HEK293 (cell line): ENCODE results near the gene ANO6.

Experiments
- CTCF ChIA-PET: fragments of 350-600 bp; formaldehyde crosslinking; extraction: SDS; loops from one replicate; lab custom pipeline; 2021; ENCODE audit warnings: antibody characterized with exemption; lab: Yijun Ruan, JAX
- POLR2A ChIA-PET: fragments of 300-600 bp; formaldehyde crosslinking; extraction: SDS; loops from one replicate; lab custom pipeline; 2020; ENCODE audit warnings: antibody characterized with exemption, inconsistent platforms; lab: Yijun Ruan, JAX
- H3K27ac ChIP-seq: fragments of 200-500 bp; sonication (Bioruptor generic); 2 replicates; pipeline ENCODE4 v1.5.1; 2014; ENCODE audit warnings: low read depth, low read length, control low read depth, inconsistent platforms; ENCODE audit errors: extremely low read depth
- H3K36me3 ChIP-seq, 2 experiments: fragments of 200-500 bp in 1 of 2; sonication (Bioruptor generic) in 1 of 2; 1 replicate in 1 of 2; 2 replicates in 1 of 2; pipeline ENCODE4 v1.5.1; 2014 to 2017; ENCODE audit warnings: inconsistent platforms in 2 of 2, low read length in 2 of 2; ENCODE audit not compliant: control insufficient read depth in 2 of 2, insufficient read depth in 1 of 2
- H3K4me1 ChIP-seq: fragments of 200-500 bp; sonication (Bioruptor generic); 2 replicates; pipeline ENCODE4 v1.5.1; 2014; ENCODE audit warnings: mild to moderate bottlenecking, low read length, inconsistent platforms; ENCODE audit not compliant: control insufficient read depth, insufficient read depth
- H3K4me3 ChIP-seq: 2 replicates; pipeline ENCODE4 v1.5.1; 2011; ENCODE audit warnings: low read depth, mild to moderate bottlenecking, control low read depth, low read length, moderate library complexity
- H3K9me3 ChIP-seq: fragments of 200-500 bp; sonication (Bioruptor generic); 2 replicates; pipeline ENCODE4 v1.5.1; 2014; ENCODE audit warnings: low read depth, low read length, inconsistent platforms; ENCODE audit not compliant: control insufficient read depth, insufficient read depth
- EGR2 ChIP-seq: fragments of 450-650 bp; formaldehyde crosslinking; IDR thresholded peaks from 2 replicates; pipeline ENCODE4 v1.5.1; 2016; ENCODE audit warnings: low read depth, missing biosample characterization, missing genetic modification characterization
- GLIS2 ChIP-seq: fragments of 450-650 bp; formaldehyde crosslinking; IDR thresholded peaks from 2 replicates; pipeline ENCODE4 v1.5.1; 2016; ENCODE audit warnings: missing biosample characterization, missing genetic modification characterization
- PRDM1 ChIP-seq: fragments of 450-650 bp; formaldehyde crosslinking; IDR thresholded peaks from 2 replicates; pipeline ENCODE4; 2016; ENCODE audit warnings: missing biosample characterization, missing genetic modification characterization
- PRDM10 ChIP-seq: fragments of 450-650 bp; formaldehyde crosslinking; IDR thresholded peaks from 2 replicates; pipeline ENCODE4 v1.5.1; 2016; ENCODE audit warnings: missing biosample characterization, missing genetic modification characterization
- PRDM6 ChIP-seq: fragments of 450-650 bp; formaldehyde crosslinking; IDR thresholded peaks from 2 replicates; pipeline ENCODE4 v1.5.1; 2017; ENCODE audit warnings: missing biosample characterization, missing genetic modification characterization
- WT1 ChIP-seq: fragments of 450-650 bp; formaldehyde crosslinking; IDR thresholded peaks from 2 replicates; pipeline ENCODE4 v1.5.1; 2016; ENCODE audit warnings: missing biosample characterization, missing genetic modification characterization
- YY2 ChIP-seq: fragments of 450-650 bp; formaldehyde crosslinking; IDR thresholded peaks from 2 replicates; pipeline ENCODE4 v1.5.1; 2016; ENCODE audit warnings: missing biosample characterization, missing genetic modification characterization
- ZBTB20 ChIP-seq: fragments of 450-650 bp; formaldehyde crosslinking; IDR thresholded peaks from 2 replicates; pipeline ENCODE4 v1.5.1; 2016; ENCODE audit warnings: missing biosample characterization, missing genetic modification characterization
- ZFHX2 ChIP-seq: fragments of 450-650 bp; formaldehyde crosslinking; conservative IDR thresholded peaks from 2 replicates; pipeline ENCODE4 v1.5.1; 2016; ENCODE audit warnings: missing biosample characterization, missing genetic modification characterization
- ZNF146 ChIP-seq: fragments of 450-650 bp; formaldehyde crosslinking; IDR thresholded peaks from 2 replicates; pipeline ENCODE4 v1.5.1; 2016; ENCODE audit warnings: missing biosample characterization, missing genetic modification characterization
- ZNF223 ChIP-seq: fragments of 450-650 bp; formaldehyde crosslinking; IDR thresholded peaks from 2 replicates; pipeline ENCODE4 v1.5.1; 2016; ENCODE audit warnings: missing biosample characterization, missing genetic modification characterization
- ZNF366 ChIP-seq: fragments of 450-650 bp; formaldehyde crosslinking; conservative IDR thresholded peaks from 2 replicates; pipeline ENCODE4 v1.5.1; 2016; ENCODE audit warnings: missing biosample characterization, missing genetic modification characterization
- ZNF610 ChIP-seq: fragments of 450-650 bp; formaldehyde crosslinking; IDR thresholded peaks from 2 replicates; pipeline ENCODE4 v1.5.1; 2016; ENCODE audit warnings: missing biosample characterization, missing genetic modification characterization, borderline replicate concordance
- ZNF629 ChIP-seq: fragments of 450-650 bp; formaldehyde crosslinking; IDR thresholded peaks from 2 replicates; pipeline ENCODE4 v1.5.1; 2017; ENCODE audit warnings: missing biosample characterization, missing genetic modification characterization
- ZNF707 ChIP-seq: fragments of 450-650 bp; formaldehyde crosslinking; IDR thresholded peaks from 2 replicates; pipeline ENCODE4 v1.5.1; 2016; ENCODE audit warnings: missing biosample characterization, missing genetic modification characterization
- ZNF747 ChIP-seq: fragments of 450-650 bp; formaldehyde crosslinking; IDR thresholded peaks from 2 replicates; pipeline ENCODE4 v1.5.1; 2016; ENCODE audit warnings: missing biosample characterization, missing genetic modification characterization
- ZNF776 ChIP-seq: fragments of 450-650 bp; formaldehyde crosslinking; IDR thresholded peaks from 2 replicates; pipeline ENCODE4 v1.5.0; 2017; ENCODE audit warnings: missing biosample characterization, missing genetic modification characterization, borderline replicate concordance
- TF ChIP-seq, protein P1 (sequence below): fragments of 450-650 bp; formaldehyde crosslinking; optimal IDR thresholded peaks from 2 replicates; pipeline ENCODE3; 2016; ENCODE audit warnings: missing biosample characterization, mild to moderate bottlenecking, missing genetic modification characterization
- TF ChIP-seq, protein P2 (sequence below): fragments of 450-650 bp; formaldehyde crosslinking; IDR thresholded peaks from 2 replicates; pipeline ENCODE4 v1.5.1; 2016; ENCODE audit warnings: missing biosample characterization, missing genetic modification characterization
- TF ChIP-seq, protein P3 (sequence below): fragments of 450-650 bp; formaldehyde crosslinking; IDR thresholded peaks from 2 replicates; pipeline ENCODE4 v1.5.1; 2016; ENCODE audit warnings: missing biosample characterization, missing genetic modification characterization

ANO6 gene

GRCh38 chr12:45216983-45217485, 1.1 kb downstream of the ANO6 start (continued):
- TF ChIP-seq, protein P1, sequence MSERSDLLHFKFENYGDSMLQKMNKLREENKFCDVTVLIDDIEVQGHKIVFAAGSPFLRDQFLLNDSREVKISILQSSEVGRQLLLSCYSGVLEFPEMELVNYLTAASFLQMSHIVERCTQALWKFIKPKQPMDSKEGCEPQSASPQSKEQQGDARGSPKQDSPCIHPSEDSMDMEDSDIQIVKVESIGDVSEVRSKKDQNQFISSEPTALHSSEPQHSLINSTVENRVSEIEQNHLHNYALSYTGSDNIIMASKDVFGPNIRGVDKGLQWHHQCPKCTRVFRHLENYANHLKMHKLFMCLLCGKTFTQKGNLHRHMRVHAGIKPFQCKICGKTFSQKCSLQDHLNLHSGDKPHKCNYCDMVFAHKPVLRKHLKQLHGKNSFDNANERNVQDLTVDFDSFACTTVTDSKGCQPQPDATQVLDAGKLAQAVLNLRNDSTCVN (tag by site-specific recombination): no peak
- TF ChIP-seq ZBTB20 (tag by site-specific recombination) (peak; percentile 40; the same call in 1 of the 2 replicates), ZNF707 (tag by site-specific recombination) (no peak), ZNF629 (tag by site-specific recombination) (peak; percentile 13; the same call in 1 of the 2 replicates), ZFHX2 (no peak), ZNF366 (tag by site-specific recombination) (peak; percentile 50; the same call in 1 of the 2 replicates), EGR2 (no peak), ZNF776 (tag by site-specific recombination) (no peak), PRDM10 (tag by site-specific recombination) (peak; percentile 74), ZNF610 (tag by site-specific recombination) (no peak), ZNF223 (tag by site-specific recombination) (no peak), ZNF747 (tag by site-specific recombination) (no peak), PRDM1 (tag by site-specific recombination) (peak; percentile 67), YY2 (tag by site-specific recombination) (no peak), ZNF146 (tag by site-specific recombination) (no peak), GLIS2 (tag by site-specific recombination) (no peak)
- TF ChIP-seq, protein P2, sequence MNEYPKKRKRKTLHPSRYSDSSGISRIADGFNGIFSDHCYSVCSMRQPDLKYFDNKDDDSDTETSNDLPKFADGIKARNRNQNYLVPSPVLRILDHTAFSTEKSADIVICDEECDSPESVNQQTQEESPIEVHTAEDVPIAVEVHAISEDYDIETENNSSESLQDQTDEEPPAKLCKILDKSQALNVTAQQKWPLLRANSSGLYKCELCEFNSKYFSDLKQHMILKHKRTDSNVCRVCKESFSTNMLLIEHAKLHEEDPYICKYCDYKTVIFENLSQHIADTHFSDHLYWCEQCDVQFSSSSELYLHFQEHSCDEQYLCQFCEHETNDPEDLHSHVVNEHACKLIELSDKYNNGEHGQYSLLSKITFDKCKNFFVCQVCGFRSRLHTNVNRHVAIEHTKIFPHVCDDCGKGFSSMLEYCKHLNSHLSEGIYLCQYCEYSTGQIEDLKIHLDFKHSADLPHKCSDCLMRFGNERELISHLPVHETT (tag by site-specific recombination): no peak
- TF ChIP-seq, protein P3, sequence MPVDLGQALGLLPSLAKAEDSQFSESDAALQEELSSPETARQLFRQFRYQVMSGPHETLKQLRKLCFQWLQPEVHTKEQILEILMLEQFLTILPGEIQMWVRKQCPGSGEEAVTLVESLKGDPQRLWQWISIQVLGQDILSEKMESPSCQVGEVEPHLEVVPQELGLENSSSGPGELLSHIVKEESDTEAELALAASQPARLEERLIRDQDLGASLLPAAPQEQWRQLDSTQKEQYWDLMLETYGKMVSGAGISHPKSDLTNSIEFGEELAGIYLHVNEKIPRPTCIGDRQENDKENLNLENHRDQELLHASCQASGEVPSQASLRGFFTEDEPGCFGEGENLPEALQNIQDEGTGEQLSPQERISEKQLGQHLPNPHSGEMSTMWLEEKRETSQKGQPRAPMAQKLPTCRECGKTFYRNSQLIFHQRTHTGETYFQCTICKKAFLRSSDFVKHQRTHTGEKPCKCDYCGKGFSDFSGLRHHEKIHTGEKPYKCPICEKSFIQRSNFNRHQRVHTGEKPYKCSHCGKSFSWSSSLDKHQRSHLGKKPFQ: no peak

DNA sequence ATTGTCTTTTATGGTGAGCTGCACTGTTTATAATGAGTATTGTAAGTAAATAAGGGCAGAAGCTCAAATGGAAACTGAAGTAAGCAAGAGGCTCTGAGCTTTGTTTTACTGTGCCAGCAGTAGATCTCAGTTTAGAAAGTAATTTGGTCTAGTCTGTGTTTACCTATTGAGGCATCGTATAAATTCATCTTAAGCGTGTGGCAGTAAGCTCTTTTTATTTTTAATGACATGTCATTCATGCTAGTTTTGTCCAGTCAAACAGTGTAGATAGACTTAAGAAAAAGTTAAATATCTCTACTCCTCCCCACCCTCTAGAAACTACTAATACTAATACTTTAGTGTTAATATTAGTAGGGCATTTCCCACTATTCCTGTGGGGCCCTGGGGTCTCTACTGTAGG, 2.0 kb downstream of the ANO6 start:
- ChIA-PET POLR2A (interaction anchor here (0.7 kb wide), 1 partner anchor 17 kb away, joined by 3 read pairs; no protein-coding TSS in a partner anchor), CTCF (interaction anchor here (0.9 to 1.5 kb wide), 3 partner anchors 14 to 51 kb away, joined by 3 to 5 read pairs (median 5); no protein-coding TSS in a partner anchor)
- Histone ChIP-seq H3K27ac (no peak overlapping the region), H3K36me3 (no peaks in the 10 kb centered on the region), H3K4me3 (peak overlapping the region; percentile 78), H3K4me1 (0 out of 2 replicates have a peak, but pooled peaks cover 2% of the 10 kb centered on the region), H3K9me3 (no peaks in the 10 kb centered on the region)
- TF ChIP-seq WT1 (tag by site-specific recombination) (no peak), PRDM6 (peak; percentile 89)
